Activated T-cell treated with anti-CD3 and anti-CD28 coated beads for 48 hours (primary cell): ENCODE results near the gene SLC23A2.
"Not testable (repeated sequence)": the region's sequence is repeated elsewhere in the genome, so short reads cannot be mapped to it uniquely, and the experiment has no call there.

Source experiments
- DNase-seq: peaks from one replicate; pipeline ENCODE4 v3.0.0-alpha.2; 2020; ENCODE audit warnings: low read depth

SLC23A2 gene

GRCh38 chr20:5001174-5002076 is at the start of gene SLC23A2:
Gene SLC23A2 (minus strand): TSS chr20:5001510. CDS start chr20:4932562, 68,948 bp downstream.
- DNase-seq, result peak; percentile 56

GRCh38 chr20:5046656-5047339 is 45.5 kb upstream of the SLC23A2 start:
- no peak for DNase-seq

- no peak for DNase-seq
Measured at GRCh38 chr20:5045906-5046305, 44.6 kb upstream of the SLC23A2 start.

- no peak for DNase-seq
Measured at GRCh38 chr20:5044075-5044620, 42.8 kb upstream of the SLC23A2 start.

GRCh38 chr20:5041433-5041832 is 40.1 kb upstream of the SLC23A2 start:
- no peak for DNase-seq

GRCh38 chr20:5040345-5040744 is 39.0 kb upstream of the SLC23A2 start:
- no peak for DNase-seq

DNA sequence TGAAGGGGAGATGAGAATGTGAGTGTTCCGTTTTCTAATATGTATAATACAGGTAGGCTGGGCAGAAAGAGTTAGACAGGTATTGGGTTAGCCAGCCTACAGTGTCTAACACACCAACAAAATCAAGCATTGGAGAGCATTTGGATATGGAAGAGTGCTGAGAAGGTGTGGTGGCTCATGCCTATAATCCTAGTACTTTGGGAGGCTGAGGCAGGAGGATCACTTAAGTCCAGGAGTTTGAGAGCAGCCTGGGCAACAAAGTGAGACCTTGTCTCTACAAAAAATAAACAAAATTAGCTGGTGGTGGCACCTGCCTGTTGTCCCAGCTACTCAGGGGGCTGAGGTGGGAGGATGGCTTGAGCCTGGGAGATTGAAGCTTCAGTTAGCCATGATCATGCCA is 38.6 kb upstream of the SLC23A2 start:
- DNase-seq, result no peak

DNA sequence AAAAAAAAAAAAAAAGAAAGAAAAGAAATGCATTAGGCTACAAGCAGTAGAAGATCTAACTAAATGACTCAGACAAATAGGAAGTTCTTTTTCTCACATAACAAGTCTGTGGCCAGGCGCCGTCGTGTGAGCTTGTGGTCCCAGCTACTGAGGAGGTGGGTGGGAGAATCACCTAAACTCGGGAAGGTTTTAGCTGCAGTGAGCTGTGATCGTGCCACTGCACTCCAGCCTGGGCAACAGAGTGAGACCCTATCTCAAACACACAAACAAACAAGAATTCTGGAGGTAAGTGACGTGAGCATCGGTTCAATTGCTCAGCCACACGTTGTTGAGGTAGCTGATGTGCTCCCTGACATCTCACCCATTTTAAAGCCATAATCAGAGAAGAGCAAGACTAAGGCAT is 37.9 kb upstream of the SLC23A2 start:
- peak; percentile 12 for DNase-seq

GRCh38 chr20:5036828-5037227 is 35.5 kb upstream of the SLC23A2 start:
- no peak for DNase-seq

- not testable (repeated sequence) for DNase-seq
Measured at GRCh38 chr20:5035518-5035917, 34.2 kb upstream of the SLC23A2 start.

- no peak for DNase-seq
Measured at GRCh38 chr20:5033566-5033965, 32.3 kb upstream of the SLC23A2 start.

- DNase-seq, result not testable (repeated sequence)
Measured at GRCh38 chr20:5031701-5032100, 30.4 kb upstream of the SLC23A2 start.

DNA sequence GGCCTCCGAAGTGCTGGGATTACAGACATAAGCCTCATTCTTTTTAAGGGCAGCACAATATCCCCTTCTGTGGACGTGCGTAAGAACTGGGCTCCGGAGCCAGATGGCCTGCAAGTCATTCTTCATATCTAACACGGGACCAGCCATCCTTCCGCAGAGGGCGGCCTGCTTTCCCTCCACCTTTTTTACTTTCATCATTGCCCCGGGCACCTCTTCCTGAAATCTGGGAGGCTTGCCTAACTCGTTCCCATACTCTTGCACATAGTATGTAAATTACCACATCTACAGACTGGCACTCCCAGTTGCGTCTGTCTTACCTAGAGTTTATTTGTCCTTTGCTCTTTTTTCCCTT is 29.9 kb upstream of the SLC23A2 start:
- DNase-seq, result no peak

- no peak for DNase-seq
Measured at GRCh38 chr20:5030348-5031205, 29.3 kb upstream of the SLC23A2 start.

- not testable (repeated sequence) for DNase-seq
Measured at GRCh38 chr20:5028258-5029059, 27.1 kb upstream of the SLC23A2 start.

GRCh38 chr20:5024982-5025381 is 23.7 kb upstream of the SLC23A2 start:
- no peak for DNase-seq

DNA sequence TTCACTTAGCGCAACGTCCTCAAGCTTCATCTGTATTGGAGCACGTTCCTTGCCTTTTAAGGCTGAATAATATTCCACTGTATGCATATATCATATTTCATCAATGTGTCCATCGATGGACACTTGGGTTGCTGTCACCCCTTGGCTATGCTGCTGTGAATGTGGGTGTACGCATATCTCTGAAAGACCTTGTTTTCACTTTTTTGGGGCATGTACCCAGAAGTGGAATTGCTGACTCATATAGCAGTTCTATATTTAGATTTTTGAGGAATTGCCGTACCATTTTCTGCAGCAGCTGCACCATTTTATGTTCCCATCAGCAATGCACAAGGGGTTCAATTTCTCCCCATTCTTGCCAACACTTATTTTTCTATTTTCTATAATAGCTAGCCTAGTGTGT is 22.8 kb upstream of the SLC23A2 start:
- no peak for DNase-seq

DNA sequence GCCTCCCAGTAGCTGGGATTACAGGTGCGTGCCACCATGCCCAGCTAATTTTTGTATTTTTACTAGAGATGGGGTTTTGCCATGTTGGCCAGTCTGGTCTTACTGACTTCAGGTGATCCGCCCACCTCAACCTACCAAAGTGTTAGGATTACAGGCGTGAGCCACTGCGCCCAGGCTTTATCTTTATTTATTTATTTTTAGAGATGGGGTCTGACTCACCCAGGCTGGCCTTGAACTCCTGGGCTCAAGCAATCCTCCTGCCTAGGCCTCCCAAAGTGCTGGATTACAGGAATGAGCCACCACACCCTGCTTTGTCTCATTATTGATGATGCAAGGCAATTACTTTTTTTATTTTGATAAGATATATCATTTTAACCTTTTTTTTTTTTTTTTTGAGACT is 21.9 kb upstream of the SLC23A2 start:
- DNase-seq, result not testable (repeated sequence)

DNA sequence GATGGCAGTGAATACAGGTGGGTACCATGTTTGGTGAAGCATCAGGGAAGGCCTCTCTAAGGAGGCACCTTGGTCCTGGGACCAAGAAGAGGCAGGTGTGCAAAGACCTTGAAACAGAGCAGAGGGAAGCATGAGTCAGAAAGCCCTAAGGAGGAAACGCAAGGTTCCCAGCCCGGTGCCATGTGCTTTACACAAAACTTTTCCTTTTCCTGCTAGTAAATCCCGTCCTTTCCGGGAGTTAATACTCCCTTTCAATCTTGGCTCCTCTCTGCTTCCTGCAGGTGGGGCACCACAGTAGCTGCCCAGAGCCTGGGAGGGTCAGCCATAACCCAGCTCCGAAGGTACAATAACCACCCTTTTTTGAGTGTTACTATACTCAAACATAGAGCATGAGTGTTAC is 19.4 kb upstream of the SLC23A2 start:
- DNase-seq, result no peak

DNA sequence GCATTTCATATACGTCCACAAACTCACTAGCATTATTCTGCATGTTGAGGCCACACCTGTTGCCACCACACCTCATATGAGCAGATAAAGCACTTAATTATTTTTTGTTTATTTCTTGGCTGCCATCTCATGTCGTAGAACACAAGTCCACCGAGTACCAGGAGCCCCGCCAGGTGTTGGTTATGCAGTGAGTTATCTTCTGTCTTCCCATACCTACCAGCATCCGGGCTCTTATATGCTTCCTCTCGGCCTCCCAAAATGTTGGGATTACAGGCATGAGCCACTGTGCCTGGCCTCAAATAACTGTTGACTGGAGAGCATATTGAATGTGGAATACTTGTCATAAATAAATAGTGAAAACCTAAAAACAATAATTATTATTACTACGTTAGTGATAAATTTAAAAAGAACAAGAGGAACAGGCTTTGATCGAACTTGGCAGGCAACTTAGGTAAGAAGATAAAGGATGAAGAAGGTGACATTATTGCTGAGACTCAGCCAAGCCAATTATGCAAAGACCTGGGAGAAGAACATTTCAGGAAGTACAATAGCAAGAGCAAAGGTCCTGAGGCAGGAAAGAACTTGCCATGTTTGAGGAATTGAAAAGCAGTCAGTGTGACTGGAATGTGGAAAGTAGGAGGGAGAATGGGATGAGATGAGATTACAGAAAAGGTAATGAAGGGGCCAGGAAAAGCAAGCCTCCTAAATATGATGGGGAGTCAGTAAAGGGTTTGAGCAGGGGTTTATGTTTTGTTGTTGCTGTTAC is 12.6 kb upstream of the SLC23A2 start:
- DNase-seq, result no peak

GRCh38 chr20:5008759-5009158 is 7.4 kb upstream of the SLC23A2 start:
- DNase-seq, result no peak
